Breast epithelium (tissue), 4 donors: Measurements from ENCODE around the gene ATXN10. TPM values are rescaled to one million over a fixed set of nuclear protein-coding genes. Genes with fewer than 3 reads are reported as not detected.

Experiments
- DNase-seq, 2 donors: peaks; one replicate each; pipeline ENCODE4 v3.0.0-alpha.2; 2019; ENCODE audit warnings: low spot score in 2 of 2
- H3K27ac ChIP-seq, 2 donors: fragments of 200-600 bp; sonication (generic) in 1 of 2; one replicate each; pipeline ENCODE4 v1.5.1; 2016 to 2019; ENCODE audit warnings: mild to moderate bottlenecking in 1 of 2
- H3K27me3 ChIP-seq, 2 donors: fragments of 200-600 bp; sonication (generic) in 1 of 2; one replicate each; pipeline versions ENCODE4 v1.5.1 to v1.6.0; 2017 to 2019; ENCODE audit warnings: control low read depth in 1 of 2, mild to moderate bottlenecking in 1 of 2
- H3K36me3 ChIP-seq: fragments of 200-600 bp; one replicate; pipeline ENCODE4 v1.5.1; 2019
- H3K4me1 ChIP-seq, 2 donors: fragments of 200-600 bp; sonication (generic); one replicate each; pipeline ENCODE4 v1.5.1; 2016 to 2019; ENCODE audit warnings: control low read depth in 1 of 2
- H3K4me3 ChIP-seq, 3 donors: fragments of 200-600 bp; sonication (generic); 1 replicate in 2 of 3; 2 replicates in 1 of 3; pipeline ENCODE4 v1.5.1; 2016 to 2019; ENCODE audit warnings: mild to moderate bottlenecking in 3 of 3, moderate library complexity in 2 of 3
- H3K9me3 ChIP-seq, 2 donors: fragments of 200-600 bp; sonication (generic) in 1 of 2; one replicate each; pipeline ENCODE4 v1.5.1; 2016 to 2019; ENCODE audit warnings: control low read depth in 1 of 2
- CTCF ChIP-seq, 3 donors: fragments of 450-650 bp; IDR thresholded peaks; one replicate each; pipeline ENCODE4 v1.5.1; 2016 to 2017; ENCODE audit warnings: antibody characterized with exemption in 3 of 3, mild to moderate bottlenecking in 3 of 3, moderate library complexity in 3 of 3
- POLR2A ChIP-seq: fragments of 450-650 bp; IDR thresholded peaks from one replicate; pipeline ENCODE4 v1.6.1; 2016; ENCODE audit warnings: antibody characterized with exemption, mild to moderate bottlenecking, moderate library complexity
- POLR2AphosphoS5 ChIP-seq, 3 donors: sonication (generic); formaldehyde crosslinking; IDR thresholded peaks; one replicate each; pipeline ENCODE4 v1.6.1; 2017; ENCODE audit warnings: antibody characterized with exemption in 3 of 3
- intact Hi-C: fragments of 100-400 bp; cut with DNase I; formaldehyde crosslinking; loops from one replicate; pipeline ENCODE4 v1.15.1; 2023; ENCODE audit warnings: low total_unique reads
- total RNA-seq, 3 donors: library from RNA; depleted of rRNA; stranded (reverse); fragments of >200 nt; gene quantifications; one replicate each; pipeline ENCODE4 v1.1.0, GENCODE V29; 2016

Gene ATXN10
- total RNA-seq, 3 donors from 2014 or later = 78.6 to 145 (median 138) TPM

- DNase-seq = no peak
- H3K4me3 ChIP-seq = no peak overlapping the region
- no peak overlapping the region for H3K27ac ChIP-seq
- no peaks in the 10 kb centered on the region for H3K27me3 ChIP-seq
- no peaks in the 10 kb centered on the region for H3K9me3 ChIP-seq
- intact Hi-C loops = no loop called here
- no peaks in the 10 kb centered on the region for H3K4me1 ChIP-seq
- TF ChIP-seq CTCF (IDR thresholded peaks at IDR 0.05) (no peak), POLR2AphosphoS5 (IDR thresholded peaks at IDR 0.05) (no peak), POLR2A (no peak)
- H3K36me3 ChIP-seq = no peaks in the 10 kb centered on the region
Measured at GRCh38 chr22:45842291-45842991, 170.8 kb downstream of the ATXN10 start.

GRCh38 chr22:45843031-45843430 lies 171.4 kb downstream of the ATXN10 start:
- no peak for DNase-seq
- Histone ChIP-seq H3K9me3 (no peaks in the 10 kb centered on the region), H3K4me3 (no peak overlapping the region), H3K27me3 (no peaks in the 10 kb centered on the region), H3K27ac (no peak overlapping the region), H3K4me1 (no peaks in the 10 kb centered on the region), H3K36me3 (no peaks in the 10 kb centered on the region)
- intact Hi-C loops = no loop called here
- TF ChIP-seq CTCF (IDR thresholded peaks at IDR 0.05) (no peak), POLR2AphosphoS5 (IDR thresholded peaks at IDR 0.05) (no peak), POLR2A (no peak)

GRCh38 chr22:45843986-45844385 lies 172.4 kb downstream of the ATXN10 start:
- intact Hi-C loops = no loop called here
- Histone ChIP-seq H3K36me3 (no peaks in the 10 kb centered on the region), H3K9me3 (no peaks in the 10 kb centered on the region), H3K27me3 (no peaks in the 10 kb centered on the region), H3K4me3 (no peak overlapping the region), H3K4me1 (no peaks in the 10 kb centered on the region), H3K27ac (no peak overlapping the region)
- TF ChIP-seq CTCF (IDR thresholded peaks at IDR 0.05) (no peak), POLR2A (no peak), POLR2AphosphoS5 (IDR thresholded peaks at IDR 0.05) (no peak)
- no peak for DNase-seq

GRCh38 chr22:45845076-45845487 lies 173.4 kb downstream of the ATXN10 start:
- Histone ChIP-seq H3K36me3 (no peaks in the 10 kb centered on the region), H3K4me1 (no peaks in the 10 kb centered on the region), H3K9me3 (no peaks in the 10 kb centered on the region), H3K27me3 (no peaks in the 10 kb centered on the region), H3K27ac (no peak overlapping the region), H3K4me3 (no peak overlapping the region)
- TF ChIP-seq POLR2A = no peak
- no peak for TF ChIP-seq CTCF (IDR thresholded peaks at IDR 0.05)
- no peak for TF ChIP-seq POLR2AphosphoS5 (IDR thresholded peaks at IDR 0.05)
- intact Hi-C loops = no loop called here
- no peak for DNase-seq

GRCh38 chr22:45846952-45847351 lies 175.3 kb downstream of the ATXN10 start:
- Histone ChIP-seq H3K27me3 (no peaks in the 10 kb centered on the region), H3K36me3 (no peaks in the 10 kb centered on the region), H3K4me3 (no peak overlapping the region), H3K4me1 (no peaks in the 10 kb centered on the region), H3K27ac (no peak overlapping the region), H3K9me3 (peaks cover under 1 to 3% of the 10 kb centered on the region in 2 donors)
- no peak for DNase-seq
- TF ChIP-seq POLR2AphosphoS5 (IDR thresholded peaks at IDR 0.05) (no peak), CTCF (IDR thresholded peaks at IDR 0.05) (no peak), POLR2A (no peak)
- intact Hi-C loops = no loop called here
